Caco-2 (cell line): ENCODE measurements around the gene PTOV1. TPM values are rescaled to one million over a fixed set of nuclear protein-coding genes. Genes with fewer than 3 reads are reported as not detected.

Experiments
- BruUV-seq: library from RNA; stranded (reverse); fragments of 400-500 nt; replicated peaks from 2 replicates; lab custom pipeline; 2021; lab: Mats Ljungman, UMichigan
- CTCF ChIA-PET: fragments of 300-600 bp; sonication (Branson Sonifier 250); formaldehyde crosslinking; loops from one replicate; lab custom pipeline; 2022; ENCODE audit warnings: antibody characterized with exemption; lab: Charles Lee
- POLR2A ChIA-PET: fragments of 300-600 bp; sonication (Branson Sonifier 250); formaldehyde crosslinking; loops from one replicate; lab custom pipeline; 2022; ENCODE audit warnings: antibody characterized with exemption; lab: Charles Lee
- DNase-seq, 2 experiments: peaks; one replicate each; pipeline versions ENCODE4 v3.0.0 to v3.0.0-alpha.2; 2020 to 2022
- H3K27me3 ChIP-seq: replicated peaks from 2 replicates; pipeline ENCODE4 v1.6.0; 2011; ENCODE audit warnings: low read length; ENCODE audit not compliant: control insufficient read depth, insufficient read depth
- H3K36me3 ChIP-seq: 2 replicates; pipeline ENCODE4 v1.5.1; 2011; ENCODE audit warnings: low read length; ENCODE audit not compliant: control insufficient read depth, insufficient read depth
- H3K4me1 ChIP-seq: fragments of 250-450 bp; sonication (Bioruptor Pico); 2 replicates; pipeline ENCODE4 v1.5.1; 2020; ENCODE audit warnings: mild to moderate bottlenecking
- H3K4me3 ChIP-seq: 2 replicates; pipeline ENCODE4 v1.5.1; 2011; ENCODE audit warnings: low read depth, mild to moderate bottlenecking, control low read depth, low read length
- H3K9me3 ChIP-seq: fragments of 250-450 bp; sonication (Bioruptor Pico); 2 replicates; pipeline ENCODE4 v1.5.1; 2020; ENCODE audit warnings: mild to moderate bottlenecking, moderate library complexity
- H3K27ac Mint-ChIP-seq: one replicate; pipeline ENCODE4 v1.8.0; 2022; ENCODE audit warnings: mixed read lengths; ENCODE audit not compliant: unreplicated experiment
- H3K27me3 Mint-ChIP-seq: one replicate; pipeline ENCODE4 v1.8.0; 2022; ENCODE audit warnings: mixed read lengths; ENCODE audit not compliant: insufficient read depth, unreplicated experiment
- H3K36me3 Mint-ChIP-seq: one replicate; pipeline ENCODE4 v1.8.0; 2022; ENCODE audit warnings: mild to moderate bottlenecking, mixed read lengths; ENCODE audit not compliant: insufficient read depth, unreplicated experiment
- H3K4me1 Mint-ChIP-seq: one replicate; pipeline ENCODE4 v1.8.0; 2022; ENCODE audit warnings: low read depth, mixed read lengths; ENCODE audit not compliant: unreplicated experiment
- H3K4me3 Mint-ChIP-seq: one replicate; pipeline ENCODE4 v1.8.0; 2022; ENCODE audit warnings: mild to moderate bottlenecking, moderate library complexity, mixed read lengths; ENCODE audit not compliant: unreplicated experiment
- H3K9me3 Mint-ChIP-seq: one replicate; pipeline ENCODE4 v1.8.0; 2022; ENCODE audit warnings: mixed read lengths; ENCODE audit not compliant: unreplicated experiment
- intact Hi-C: fragments of 100-400 bp; cut with micrococcal nuclease; formaldehyde crosslinking; loops from one replicate; pipeline ENCODE4 v1.10.0; 2022; ENCODE audit not compliant: unreplicated experiment
- total RNA-seq: library from RNA; stranded (reverse); gene quantifications from 2 replicates; pipeline ENCODE4 v1.2.3, GENCODE V29; 2022
- TF ChIP-seq, protein P1 (sequence below), 2 experiments: fragments of 200-600 bp in 1 of 2; IDR thresholded peaks; 1 replicate in 1 of 2; 2 replicates in 1 of 2; pipeline versions ENCODE4 v1.5.1 to v1.8.0; 2011 to 2022; ENCODE audit warnings: antibody characterized with exemption in 1 of 2, control low read depth in 1 of 2, inconsistent platforms in 1 of 2, low read depth in 1 of 2, low read length in 1 of 2, mild to moderate bottlenecking in 1 of 2, moderate library complexity in 1 of 2; ENCODE audit not compliant: insufficient read depth in 1 of 2, severe bottlenecking in 1 of 2, unreplicated experiment in 1 of 2

PTOV1 gene
- total RNA-seq, 1 experiment from 2014 or later, result 209 TPM

DNA sequence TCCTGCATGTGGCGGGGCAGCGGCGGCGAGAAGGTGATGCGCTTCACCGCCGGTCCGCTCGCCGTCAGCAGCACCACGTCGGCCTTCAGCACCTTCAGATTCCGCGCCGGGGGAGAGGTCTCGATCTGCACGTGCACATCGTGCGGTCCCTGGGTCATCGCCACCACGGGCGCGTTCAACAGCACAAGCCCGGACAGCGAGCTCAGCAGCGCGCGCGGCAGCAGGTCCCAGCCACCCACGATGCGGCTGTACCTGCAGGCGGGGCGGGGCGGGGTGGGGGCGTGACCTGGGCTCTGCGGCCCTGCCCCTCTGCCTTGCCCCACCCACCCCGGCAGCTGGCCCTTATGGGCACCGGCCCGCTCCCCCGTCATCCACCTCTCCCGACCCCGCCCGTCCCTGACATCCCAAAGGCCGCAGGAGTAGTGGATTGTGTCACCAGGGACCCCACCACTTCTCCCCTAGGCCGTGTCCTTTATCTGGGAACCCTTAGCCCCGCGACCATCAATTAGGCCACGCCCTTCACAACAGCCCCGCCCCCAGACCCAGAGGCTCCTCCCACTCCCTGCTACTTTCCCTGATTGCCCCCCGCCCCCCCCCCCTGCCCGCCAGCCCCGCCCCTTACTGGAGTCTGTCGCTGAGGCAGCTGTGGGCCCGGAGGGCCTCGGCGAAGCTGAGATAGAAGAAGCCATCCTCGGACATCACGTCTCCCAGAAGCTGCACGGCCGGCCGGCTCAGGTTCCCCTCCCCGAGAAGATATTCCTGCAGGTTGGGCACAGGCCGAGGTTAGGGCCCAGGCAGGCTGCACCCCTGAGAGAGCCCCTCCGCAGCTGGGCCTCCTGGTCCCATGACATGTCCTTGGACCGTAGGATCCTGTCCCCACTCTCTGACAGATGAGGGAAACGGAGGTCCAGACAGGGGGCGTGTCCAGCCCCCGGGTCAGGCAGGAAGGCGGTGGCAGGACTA lies 39.7 kb downstream of the PTOV1 start:
- CTCF ChIA-PET, result interaction anchor here (0.5 to 1.4 kb wide), 15 partner anchors 13 to 1766 kb away, joined by 3 to 9 read pairs (median 4); partner anchors contain the start of genes AKT1S1, ATF5, MED25 and NUP62
- peak; percentile 82 to 86 for DNase-seq
- peaks cover 39% of the 10 kb centered on the region for H3K36me3 Mint-ChIP-seq
- Histone ChIP-seq H3K9me3 (no peaks in the 10 kb centered on the region), H3K4me1 (peaks cover 12% of the 10 kb centered on the region), H3K4me3 (peak overlapping the region; percentile 86), H3K27me3 (no peaks in the 10 kb centered on the region), H3K36me3 (no peaks in the 10 kb centered on the region)
- H3K27ac Mint-ChIP-seq, result peak overlapping the region; percentile 85
- peaks cover 3% of the 10 kb centered on the region for H3K27me3 Mint-ChIP-seq
- TF ChIP-seq, protein P1, sequence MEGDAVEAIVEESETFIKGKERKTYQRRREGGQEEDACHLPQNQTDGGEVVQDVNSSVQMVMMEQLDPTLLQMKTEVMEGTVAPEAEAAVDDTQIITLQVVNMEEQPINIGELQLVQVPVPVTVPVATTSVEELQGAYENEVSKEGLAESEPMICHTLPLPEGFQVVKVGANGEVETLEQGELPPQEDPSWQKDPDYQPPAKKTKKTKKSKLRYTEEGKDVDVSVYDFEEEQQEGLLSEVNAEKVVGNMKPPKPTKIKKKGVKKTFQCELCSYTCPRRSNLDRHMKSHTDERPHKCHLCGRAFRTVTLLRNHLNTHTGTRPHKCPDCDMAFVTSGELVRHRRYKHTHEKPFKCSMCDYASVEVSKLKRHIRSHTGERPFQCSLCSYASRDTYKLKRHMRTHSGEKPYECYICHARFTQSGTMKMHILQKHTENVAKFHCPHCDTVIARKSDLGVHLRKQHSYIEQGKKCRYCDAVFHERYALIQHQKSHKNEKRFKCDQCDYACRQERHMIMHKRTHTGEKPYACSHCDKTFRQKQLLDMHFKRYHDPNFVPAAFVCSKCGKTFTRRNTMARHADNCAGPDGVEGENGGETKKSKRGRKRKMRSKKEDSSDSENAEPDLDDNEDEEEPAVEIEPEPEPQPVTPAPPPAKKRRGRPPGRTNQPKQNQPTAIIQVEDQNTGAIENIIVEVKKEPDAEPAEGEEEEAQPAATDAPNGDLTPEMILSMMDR (IDR thresholded peaks at IDR 0.05; ENCODE audit: insufficient read depth in 1 of 2, low read depth in 1 of 2, low read length in 1 of 2, severe bottlenecking in 1 of 2, unreplicated experiment in 1 of 2), result peak in 1 of 2 experiments; percentile 14
- intact Hi-C loops, result loop anchor here (1.0 to 2.0 kb wide), 2 partner anchors 12 to 14 kb away; no protein-coding TSS in a partner anchor
- H3K4me3 Mint-ChIP-seq, result peak overlapping the region; percentile 89
- BruUV-seq, result no TSS peak
- POLR2A ChIA-PET, result interaction anchor here (0.6 to 1.6 kb wide), 7 partner anchors 12 to 928 kb away, joined by 3 to 7 read pairs (median 4); partner anchors contain the start of gene NUP62
- no peaks in the 10 kb centered on the region for H3K9me3 Mint-ChIP-seq
- H3K4me1 Mint-ChIP-seq, result no peaks in the 10 kb centered on the region

DNA sequence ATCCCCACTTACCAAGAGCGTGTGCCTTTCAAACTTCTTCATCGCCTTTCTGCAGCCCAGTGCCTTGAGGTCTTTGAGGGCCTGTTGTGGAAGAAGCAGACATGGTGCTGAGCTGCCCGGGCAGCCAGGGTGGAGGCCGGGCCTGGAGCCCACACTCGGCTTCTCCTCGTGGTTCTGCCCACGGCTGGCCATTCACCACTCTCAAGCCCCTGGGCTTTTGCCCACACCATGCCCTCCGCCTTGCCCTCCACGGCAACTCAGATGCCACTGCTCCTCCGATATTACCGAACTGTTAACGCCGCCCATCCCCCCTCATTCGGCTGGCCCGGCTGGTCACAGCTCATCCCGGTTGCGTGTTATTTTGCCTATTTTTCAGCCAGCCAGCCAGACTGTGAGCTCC lies 40.4 kb downstream of the PTOV1 start:
- no peaks in the 10 kb centered on the region for H3K4me1 Mint-ChIP-seq
- TF ChIP-seq, protein P1 (IDR thresholded peaks at IDR 0.05; ENCODE audit: insufficient read depth in 1 of 2, low read depth in 1 of 2, low read length in 1 of 2, severe bottlenecking in 1 of 2, unreplicated experiment in 1 of 2), result no peak
- POLR2A ChIA-PET, result no interaction called here
- H3K4me3 Mint-ChIP-seq, result peak overlapping the region; percentile 89
- no peak overlapping the region for H3K27ac Mint-ChIP-seq
- H3K4me3 ChIP-seq, result no peak overlapping the region
- no peaks in the 10 kb centered on the region for H3K36me3 ChIP-seq
- no peaks in the 10 kb centered on the region for H3K9me3 Mint-ChIP-seq
- no peaks in the 10 kb centered on the region for H3K9me3 ChIP-seq
- H3K27me3 Mint-ChIP-seq, result peaks cover 3% of the 10 kb centered on the region
- CTCF ChIA-PET, result interaction anchor here (0.6 kb wide), 1 partner anchor 320 kb away, joined by 3 read pairs; no protein-coding TSS in a partner anchor
- peak in 1 of 2 experiments; percentile 33 for DNase-seq
- BruUV-seq, result no TSS peak
- intact Hi-C loops, result loop anchor here (2.0 kb wide), 1 partner anchor 13 kb away; no protein-coding TSS in a partner anchor
- H3K27me3 ChIP-seq, result no peaks in the 10 kb centered on the region
- peaks cover 34% of the 10 kb centered on the region for H3K36me3 Mint-ChIP-seq
- H3K4me1 ChIP-seq, result peaks cover 12% of the 10 kb centered on the region

DNA sequence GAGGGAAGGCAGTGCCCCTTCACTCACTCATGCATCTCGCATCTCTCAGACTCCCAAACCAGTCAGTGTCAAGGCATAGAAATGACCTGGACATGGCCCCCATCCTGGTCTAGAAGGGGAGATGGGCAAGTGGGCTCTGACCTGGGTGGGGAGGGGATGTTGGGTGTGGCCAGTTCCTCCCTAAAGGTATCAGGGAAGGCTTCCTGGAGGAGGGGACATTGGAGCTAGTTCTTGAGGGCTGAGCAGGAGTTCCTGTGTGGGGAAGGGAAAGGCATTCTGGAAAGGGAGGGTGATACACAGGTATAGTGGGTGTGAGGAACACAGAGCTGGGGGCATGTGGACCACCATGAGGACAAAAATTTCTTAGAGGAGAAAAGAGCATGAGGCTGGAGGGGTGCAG lies 41.8 kb downstream of the PTOV1 start:
- no peak for DNase-seq
- Mint-ChIP-seq H3K27me3 (peaks cover 3% of the 10 kb centered on the region), H3K9me3 (no peaks in the 10 kb centered on the region), H3K4me1 (no peaks in the 10 kb centered on the region), H3K27ac (no peak overlapping the region), H3K36me3 (peaks cover 35% of the 10 kb centered on the region), H3K4me3 (no peak overlapping the region)
- intact Hi-C loops, result no loop called here
- Histone ChIP-seq H3K27me3 (no peaks in the 10 kb centered on the region), H3K36me3 (no peaks in the 10 kb centered on the region), H3K4me1 (peaks cover 12% of the 10 kb centered on the region), H3K4me3 (no peak overlapping the region), H3K9me3 (no peaks in the 10 kb centered on the region)
- ChIA-PET CTCF (interaction anchor here (1.2 kb wide), 1 partner anchor 23 kb away, joined by 6 read pairs; no protein-coding TSS in a partner anchor), POLR2A (no interaction called here)
- BruUV-seq, result no TSS peak
- TF ChIP-seq, protein P1 (IDR thresholded peaks at IDR 0.05; ENCODE audit: insufficient read depth in 1 of 2, low read depth in 1 of 2, low read length in 1 of 2, severe bottlenecking in 1 of 2, unreplicated experiment in 1 of 2), result no peak
